Immature natural killer cell (primary cell): ENCODE measurements around the gene MPDU1. TPM values are rescaled to one million over a fixed set of nuclear protein-coding genes. Genes with fewer than 3 reads are reported as not detected.

Experiments
- polyA plus RNA-seq, 3 donors: library from polyadenylated mRNA; unstranded; fragments of 300-500 nt; fragmentation: Illumina TruSeq; gene quantifications; one replicate each; pipeline ENCODE4 v1.2.3, GENCODE V29; 2021

Gene MPDU1
- polyA plus RNA-seq, 3 donors from 2014 or later = 31.6 to 44.0 (median 41.6) TPM

Other genes starting within 250 kb of the MPDU1 start
- gene ACAP1, start 247.3 kb upstream of the MPDU1 start, polyA plus RNA-seq = 100 to 1,000 TPM; 137 to 227 (median 214) TPM
- 10 to 100 TPM in 1 of 3 donors, 1 to 10 TPM in 2; 5.5 to 13.0 (median 9.4) TPM for gene KCTD11, start 231.7 kb upstream of the MPDU1 start, polyA plus RNA-seq
- not detected for gene TMEM95, start 228.7 kb upstream of the MPDU1 start, polyA plus RNA-seq
- gene TNK1, start 202.8 kb upstream of the MPDU1 start, polyA plus RNA-seq = under 1 TPM in 2 of 3 donors, not detected in 1; 0.21 to 0.29 TPM
- 10 to 100 TPM; 38.1 to 82.5 (median 54.2) TPM for gene PLSCR3, start 189.3 kb upstream of the MPDU1 start, polyA plus RNA-seq
- gene TMEM256, start 179.8 kb upstream of the MPDU1 start, polyA plus RNA-seq = 100 to 1,000 TPM in 1 of 3 donors, 10 to 100 TPM in 2; 30.7 to 116 (median 60.7) TPM
- not detected for gene NLGN2, start 176.0 kb upstream of the MPDU1 start, polyA plus RNA-seq
- gene SPEM1, start 163.5 kb upstream of the MPDU1 start, polyA plus RNA-seq = not detected
- not detected for gene SPEM2, start 158.2 kb upstream of the MPDU1 start, polyA plus RNA-seq
- gene SPEM3, start 155.0 kb upstream of the MPDU1 start, polyA plus RNA-seq = not detected
- gene TMEM102, start 148.4 kb upstream of the MPDU1 start, polyA plus RNA-seq = 10 to 100 TPM; 15.9 to 27.9 (median 16.4) TPM
- not detected for gene FGF11, start 144.3 kb upstream of the MPDU1 start, polyA plus RNA-seq
- gene CHRNB1, start 138.8 kb upstream of the MPDU1 start, polyA plus RNA-seq = 10 to 100 TPM; 32.4 to 41.3 (median 38.5) TPM
- gene ZBTB4, start 104.2 kb upstream of the MPDU1 start, polyA plus RNA-seq = 10 to 100 TPM in 1 of 3 donors, 1 to 10 TPM in 2; 4.4 to 25.8 (median 8.3) TPM
- gene SLC35G6, start 102.4 kb upstream of the MPDU1 start, polyA plus RNA-seq = not detected
- gene POLR2A, start 99.5 kb upstream of the MPDU1 start, polyA plus RNA-seq = 10 to 100 TPM; 16.0 to 67.8 (median 25.7) TPM
- 10 to 100 TPM; 32.1 to 69.9 (median 32.7) TPM for gene TNFSF12, start 34.8 kb upstream of the MPDU1 start, polyA plus RNA-seq
- 1 to 10 TPM; 1.4 to 6.1 (median 5.3) TPM for gene TNFSF13, start 25.1 kb upstream of the MPDU1 start, polyA plus RNA-seq
- gene SENP3, start 21.9 kb upstream of the MPDU1 start, polyA plus RNA-seq = 10 to 100 TPM; 17.5 to 19.4 (median 19.0) TPM
- gene CD68, start 4.2 kb upstream of the MPDU1 start, polyA plus RNA-seq = 1 to 10 TPM; 1.9 to 6.5 (median 6.1) TPM
- not detected for gene SOX15, start 6.2 kb downstream of the MPDU1 start, polyA plus RNA-seq
- gene FXR2, start 31.0 kb downstream of the MPDU1 start, polyA plus RNA-seq = 10 to 100 TPM in 2 of 3 donors, 1 to 10 TPM in 1; 8.3 to 25.1 (median 10.4) TPM
- gene SAT2, start 44.0 kb downstream of the MPDU1 start, polyA plus RNA-seq = 10 to 100 TPM; 33.9 to 39.1 (median 35.4) TPM
- gene SHBG, start 46.3 kb downstream of the MPDU1 start, polyA plus RNA-seq = not detected
- gene ATP1B2, start 67.1 kb downstream of the MPDU1 start, polyA plus RNA-seq = not detected
- gene TP53, start 103.6 kb downstream of the MPDU1 start, polyA plus RNA-seq = 10 to 100 TPM; 17.0 to 39.7 (median 18.7) TPM
- gene WRAP53, start 104.6 kb downstream of the MPDU1 start, polyA plus RNA-seq = 10 to 100 TPM; 18.5 to 24.8 (median 18.7) TPM
- gene EFNB3, start 121.3 kb downstream of the MPDU1 start, polyA plus RNA-seq = not detected
- gene DNAH2, start 133.9 kb downstream of the MPDU1 start, polyA plus RNA-seq = under 1 TPM in 1 of 3 donors, not detected in 2; 0.26 TPM